ENCODE measurements around the gene F2RL3. TPM values are rescaled to one million over a fixed set of nuclear protein-coding genes. Genes with fewer than 3 reads are reported as not detected.

Gene F2RL3
- polyA plus RNA-seq, 1 donor (not counting 4 experiments of a cell fraction or from before 2014, with no cell fraction given), result not detected

- Histone ChIP-seq H3K9ac (ENCODE audit: control insufficient read depth, extremely low read depth, insufficient read depth, low read length) (no peak overlapping the region), H4K20me1 (ENCODE audit: control insufficient read depth, extremely low read depth, insufficient read depth, low read length) (no peaks in the 10 kb centered on the region), H3K4me1 (ENCODE audit: control insufficient read depth, extremely low read depth, insufficient read depth, low read length) (no peaks in the 10 kb centered on the region), H3K9me3 (ENCODE audit: control insufficient read depth, low read depth, low read length) (no peaks in the 10 kb centered on the region), H2AFZ (ENCODE audit: control insufficient read depth, low read length) (no peak overlapping the region), H3K79me2 (ENCODE audit: control insufficient read depth, insufficient read depth, low read length) (no peaks in the 10 kb centered on the region), H3K27me3 (ENCODE audit: control insufficient read depth, extremely low read depth, insufficient read depth, low read length) (no peaks in the 10 kb centered on the region), H3K36me3 (ENCODE audit: control insufficient read depth in 2 of 2, extremely low read depth in 1 of 2, insufficient read depth in 2 of 2, low read length in 2 of 2) (no peaks in the 10 kb centered on the region), H3K4me3 (ENCODE audit: control insufficient read depth in 2 of 3, extremely low read depth in 1 of 3, insufficient read depth in 2 of 3, low read depth in 1 of 3, low read length in 3 of 3) (no peak overlapping the region), H3K4me2 (ENCODE audit: control insufficient read depth, extremely low read depth, insufficient read depth, low read depth, low read length) (no peak overlapping the region), H3K27ac (ENCODE audit: control insufficient read depth, insufficient read depth, low read length) (no peak overlapping the region), H3K9me1 (ENCODE audit: control insufficient read depth, extremely low read depth, insufficient read depth, low read length) (no peaks in the 10 kb centered on the region)
- dilution Hi-C loops (cut with MboI; ENCODE audit: extremely low pct_ligation_motif_present, low sequenced_read_pairs), result no loop called here
- TF ChIP-seq, protein P1, sequence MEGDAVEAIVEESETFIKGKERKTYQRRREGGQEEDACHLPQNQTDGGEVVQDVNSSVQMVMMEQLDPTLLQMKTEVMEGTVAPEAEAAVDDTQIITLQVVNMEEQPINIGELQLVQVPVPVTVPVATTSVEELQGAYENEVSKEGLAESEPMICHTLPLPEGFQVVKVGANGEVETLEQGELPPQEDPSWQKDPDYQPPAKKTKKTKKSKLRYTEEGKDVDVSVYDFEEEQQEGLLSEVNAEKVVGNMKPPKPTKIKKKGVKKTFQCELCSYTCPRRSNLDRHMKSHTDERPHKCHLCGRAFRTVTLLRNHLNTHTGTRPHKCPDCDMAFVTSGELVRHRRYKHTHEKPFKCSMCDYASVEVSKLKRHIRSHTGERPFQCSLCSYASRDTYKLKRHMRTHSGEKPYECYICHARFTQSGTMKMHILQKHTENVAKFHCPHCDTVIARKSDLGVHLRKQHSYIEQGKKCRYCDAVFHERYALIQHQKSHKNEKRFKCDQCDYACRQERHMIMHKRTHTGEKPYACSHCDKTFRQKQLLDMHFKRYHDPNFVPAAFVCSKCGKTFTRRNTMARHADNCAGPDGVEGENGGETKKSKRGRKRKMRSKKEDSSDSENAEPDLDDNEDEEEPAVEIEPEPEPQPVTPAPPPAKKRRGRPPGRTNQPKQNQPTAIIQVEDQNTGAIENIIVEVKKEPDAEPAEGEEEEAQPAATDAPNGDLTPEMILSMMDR (optimal IDR thresholded peaks at IDR 0.05 in 1 of 3, IDR thresholded peaks at IDR 0.05 in 1 of 3, conservative IDR thresholded peaks at IDR 0.05 in 1 of 3; ENCODE audit: extremely low read depth in 1 of 3, insufficient read depth in 2 of 3, low read length in 3 of 3), result no peak
- TF ChIP-seq EZH2 (IDR thresholded peaks at IDR 0.05; ENCODE audit: low read length), result no peak
- DNase-seq (ENCODE audit: low read depth, low spot score) (no peak), FAIRE-seq (no peak)
These were observed 3.6 kb downstream of the F2RL3 start for GRCh38 chr19:16892436-16892835.

- Histone ChIP-seq H3K9ac (ENCODE audit: control insufficient read depth, extremely low read depth, insufficient read depth, low read length) (no peak overlapping the region), H3K4me3 (ENCODE audit: control insufficient read depth in 2 of 3, extremely low read depth in 1 of 3, insufficient read depth in 2 of 3, low read depth in 1 of 3, low read length in 3 of 3) (no peak overlapping the region), H3K4me2 (ENCODE audit: control insufficient read depth, extremely low read depth, insufficient read depth, low read depth, low read length) (no peak overlapping the region), H3K27me3 (ENCODE audit: control insufficient read depth, extremely low read depth, insufficient read depth, low read length) (no peaks in the 10 kb centered on the region), H2AFZ (ENCODE audit: control insufficient read depth, low read length) (no peak overlapping the region), H3K79me2 (ENCODE audit: control insufficient read depth, insufficient read depth, low read length) (no peaks in the 10 kb centered on the region), H3K27ac (ENCODE audit: control insufficient read depth, insufficient read depth, low read length) (no peak overlapping the region), H3K9me3 (ENCODE audit: control insufficient read depth, low read depth, low read length) (no peaks in the 10 kb centered on the region), H4K20me1 (ENCODE audit: control insufficient read depth, extremely low read depth, insufficient read depth, low read length) (no peaks in the 10 kb centered on the region), H3K36me3 (ENCODE audit: control insufficient read depth in 2 of 2, extremely low read depth in 1 of 2, insufficient read depth in 2 of 2, low read length in 2 of 2) (no peaks in the 10 kb centered on the region), H3K4me1 (ENCODE audit: control insufficient read depth, extremely low read depth, insufficient read depth, low read length) (no peaks in the 10 kb centered on the region), H3K9me1 (ENCODE audit: control insufficient read depth, extremely low read depth, insufficient read depth, low read length) (no peaks in the 10 kb centered on the region)
- DNase-seq (ENCODE audit: low read depth, low spot score), result no peak
- TF ChIP-seq, protein P1 (optimal IDR thresholded peaks at IDR 0.05 in 1 of 3, IDR thresholded peaks at IDR 0.05 in 1 of 3, conservative IDR thresholded peaks at IDR 0.05 in 1 of 3; ENCODE audit: extremely low read depth in 1 of 3, insufficient read depth in 2 of 3, low read length in 3 of 3), result no peak
- dilution Hi-C loops (cut with MboI; ENCODE audit: extremely low pct_ligation_motif_present, low sequenced_read_pairs), result no loop called here
- FAIRE-seq, result no peak
These were observed 4.3 kb downstream of the F2RL3 start for GRCh38 chr19:16892868-16893685.

Measured in keratinocyte (primary cell).